Lung (tissue), 12 donors: ENCODE results near the gene RBM25. TPM values are rescaled to one million over a fixed set of nuclear protein-coding genes. Genes with fewer than 3 reads are reported as not detected.
"Not testable (repeated sequence)": the region's sequence is repeated elsewhere in the genome, so short reads cannot be mapped to it uniquely, and the experiment has no call there.

Experiments
- ATAC-seq: fragments of 200-7000 bp; cut with Tn5 transposase; one replicate; pipeline ENCODE4 v1.9.1; 2020; ENCODE audit warnings: moderate number of reproducible peaks; ENCODE audit not compliant: insufficient read depth, low FRiP score
- DNase-seq, 3 donors: peaks; one replicate each; pipeline ENCODE4 v3.0.0-alpha.2; 2013 to 2017
- H3K27ac ChIP-seq, 2 donors: one replicate each; pipeline ENCODE4 v1.5.1; 2013; ENCODE audit warnings: mild to moderate bottlenecking in 2 of 2, moderate library complexity in 2 of 2, control low read depth in 1 of 2, inconsistent platforms in 1 of 2, low read depth in 1 of 2, low read length in 1 of 2
- H3K27me3 ChIP-seq, 3 donors: one replicate each; pipeline ENCODE4 v1.5.1; 2013; ENCODE audit warnings: low read length in 2 of 3; ENCODE audit not compliant: control insufficient read depth in 3 of 3, insufficient read depth in 3 of 3
- H3K36me3 ChIP-seq, 4 donors: one replicate each; pipeline ENCODE4 v1.5.1; 2013; ENCODE audit warnings: low read length in 4 of 4, mild to moderate bottlenecking in 1 of 4, moderate library complexity in 1 of 4; ENCODE audit not compliant: control insufficient read depth in 4 of 4, insufficient read depth in 4 of 4
- H3K4me1 ChIP-seq, 5 donors: one replicate each; pipeline ENCODE4 v1.5.1; 2013; ENCODE audit warnings: low read length in 5 of 5, mild to moderate bottlenecking in 2 of 5, moderate library complexity in 1 of 5; ENCODE audit not compliant: control insufficient read depth in 5 of 5, insufficient read depth in 5 of 5
- H3K4me3 ChIP-seq: one replicate; pipeline ENCODE4 v1.5.1; 2013; ENCODE audit warnings: mild to moderate bottlenecking, control low read depth, moderate library complexity
- H3K9ac ChIP-seq, 2 donors: one replicate each; pipeline ENCODE4 v1.5.1; 2013; ENCODE audit warnings: low read length in 2 of 2, control low read depth in 1 of 2; ENCODE audit not compliant: insufficient read depth in 1 of 2
- H3K9me3 ChIP-seq, 4 donors: one replicate each; pipeline ENCODE4 v1.5.1; 2013; ENCODE audit warnings: low read length in 3 of 4, mild to moderate bottlenecking in 1 of 4, moderate library complexity in 1 of 4; ENCODE audit not compliant: control insufficient read depth in 4 of 4, insufficient read depth in 3 of 4
- CTCF ChIP-seq: IDR thresholded peaks from 2 replicates; pipeline ENCODE4 v1.5.1; 2012; ENCODE audit warnings: mild to moderate bottlenecking; ENCODE audit errors: control extremely low read depth, extremely low read depth
- WGBS, 2 donors: extraction: QIAGEN DNeasy Blood & Tissue Kit; methylation state at CpG; one replicate each; pipeline ENCODE4 v1.1.7; 2013; 5-methylcytosine and 5-hydroxymethylcytosine counted together
- polyA plus RNA-seq, 2 donors: library from polyadenylated mRNA; stranded (reverse); fragments of 200-250 nt; gene quantifications; one replicate each; pipeline ENCODE4 v1.2.1, GENCODE V29; 2013
- total RNA-seq, 2 donors: library from RNA; depleted of rRNA in 1 of 2; stranded (reverse); fragments of >200 nt in 1 of 2; gene quantifications; one replicate each; pipeline ENCODE4 v1.2.1, GENCODE V29; 2014 to 2021
- donor health status: control.
- donor health status: control.
- donor health status: Bipolar disorder and iron deficiency.
- donor health status: healthy.
- donor health status: DM: yes; HTN: yes; CAD: no.

The RBM25 gene
- total and polyA plus RNA-seq, 4 donors: 27.9 to 103 (median 55.0) TPM

DNA sequence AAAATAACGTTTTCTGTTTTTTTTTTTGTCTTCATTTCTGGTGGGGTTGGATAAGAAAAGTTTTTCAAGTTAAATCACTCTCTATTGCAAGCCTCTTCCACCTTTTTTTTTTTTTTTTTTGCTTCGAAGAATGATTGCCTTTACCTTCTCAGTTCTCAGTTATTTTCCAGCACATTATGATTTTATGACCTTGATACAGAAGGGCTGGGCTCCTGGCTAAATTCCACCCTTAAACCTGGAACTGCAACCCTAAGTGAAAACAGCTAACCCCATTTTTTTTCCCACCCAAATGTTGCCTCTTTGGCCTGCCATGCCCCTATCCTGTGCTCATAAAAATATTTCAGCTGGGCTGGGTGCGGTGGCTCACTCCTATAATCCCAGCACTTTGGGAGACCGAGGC lies 109.4 kb downstream of the RBM25 start:
- 87 to 95% methylated on average over 4 of the region's 4 CpGs for WGBS, 2 donors

DNA sequence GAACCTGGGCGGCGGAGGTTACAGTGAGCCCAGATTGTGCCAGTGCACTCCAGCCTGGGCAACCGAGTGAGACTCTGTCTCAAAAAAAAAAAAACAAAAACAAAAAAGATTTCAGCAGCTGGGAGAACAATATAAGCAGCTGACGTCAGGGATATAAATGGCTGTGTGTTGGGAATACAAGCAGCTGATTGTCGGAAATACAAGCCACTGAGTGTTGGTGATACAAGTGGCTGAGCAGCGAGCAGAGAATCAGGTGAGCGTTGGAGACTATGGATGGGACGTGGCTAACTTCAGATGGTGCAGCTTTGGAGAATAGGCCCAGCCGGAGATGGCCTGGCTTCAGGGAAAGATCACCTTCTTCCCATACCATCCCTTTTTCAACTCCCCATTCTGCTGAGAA lies 109.9 kb downstream of the RBM25 start:
- Histone ChIP-seq H3K27ac (no peak overlapping the region), H3K4me1 (no peaks in the 10 kb centered on the region), H3K36me3 (peaks cover 18 to 39% (median 32%) of the 10 kb centered on the region in 4 donors), H3K27me3 (no peaks in the 10 kb centered on the region), H3K4me3 (no peak overlapping the region), H3K9ac (no peak overlapping the region), H3K9me3 (peaks cover 0 to 2% (median 0%) of the 10 kb centered on the region in 4 donors)
- no peak for TF ChIP-seq CTCF
- no peak for DNase-seq
- WGBS, 2 donors: 90 to 92% methylated on average over 9 of the region's 9 CpGs
- no peak for ATAC-seq

More for the DNA sequence above, 109.4 kb downstream of the RBM25 start:
- H3K4me1 ChIP-seq: no peaks in the 10 kb centered on the region
- DNase-seq (no peak), ATAC-seq (no peak)
- no peak overlapping the region for H3K27ac ChIP-seq
- H3K4me3 ChIP-seq: no peak overlapping the region
- H3K36me3 ChIP-seq: peaks cover 18 to 36% (median 30%) of the 10 kb centered on the region in 4 donors
- H3K27me3 ChIP-seq: no peaks in the 10 kb centered on the region
- no peak overlapping the region for H3K9ac ChIP-seq
- TF ChIP-seq CTCF: no peak
- peaks cover 0 to 2% (median 0%) of the 10 kb centered on the region in 4 donors for H3K9me3 ChIP-seq

DNA sequence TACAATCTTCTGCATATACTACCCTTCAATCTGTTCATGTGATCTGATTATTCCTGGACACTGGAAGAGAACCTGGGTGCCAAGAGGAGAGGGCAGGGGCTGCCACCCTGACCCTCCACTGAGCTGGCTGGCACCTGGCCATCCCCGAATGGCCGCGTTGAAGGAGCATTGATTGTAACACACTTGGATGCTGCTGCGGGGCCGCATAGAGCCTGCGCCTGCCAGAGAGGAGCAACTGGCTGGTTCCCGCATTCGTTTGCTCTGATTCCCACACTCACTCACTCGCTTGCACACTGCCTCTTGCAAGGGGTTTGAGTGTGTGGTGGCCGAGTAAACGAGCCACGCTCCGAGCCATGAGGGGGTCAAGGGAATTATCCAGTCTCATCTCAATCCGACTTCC lies 110.4 kb downstream of the RBM25 start:
- no peak for ATAC-seq
- Histone ChIP-seq H3K9me3 (peaks cover 0 to 2% (median 0%) of the 10 kb centered on the region in 4 donors), H3K27ac (no peak overlapping the region), H3K9ac (no peak overlapping the region), H3K4me1 (no peaks in the 10 kb centered on the region), H3K27me3 (no peaks in the 10 kb centered on the region), H3K4me3 (no peak overlapping the region), H3K36me3 (peaks cover 22 to 43% (median 32%) of the 10 kb centered on the region in 4 donors)
- WGBS, 2 donors: 91 to 95% methylated on average over 14 of the region's 14 CpGs
- TF ChIP-seq CTCF: no peak
- DNase-seq: no peak

DNA sequence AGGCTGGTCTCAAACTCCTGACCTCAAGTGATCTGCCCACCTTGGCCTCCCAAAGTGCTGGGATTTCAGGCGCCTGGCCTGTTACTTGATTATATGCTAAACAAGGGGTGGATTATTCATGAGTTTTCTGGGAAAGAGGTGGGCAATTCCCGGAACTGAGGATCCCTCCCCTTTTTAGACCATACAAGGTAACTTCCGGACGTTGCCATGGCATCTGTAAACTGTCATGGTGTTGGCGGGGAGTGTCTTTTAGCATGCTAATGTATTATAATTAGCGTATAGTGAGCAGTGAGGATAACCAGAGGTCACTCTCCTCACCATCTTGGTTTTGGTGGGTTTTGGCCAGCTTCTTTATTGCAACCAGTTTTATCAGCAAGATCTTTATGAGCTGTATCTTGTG lies 111.5 kb downstream of the RBM25 start:
- WGBS, 2 donors: 93 to 95% methylated on average over 6 of the region's 6 CpGs
- H3K36me3 ChIP-seq: peaks cover 29 to 45% (median 36%) of the 10 kb centered on the region in 4 donors
- H3K9ac ChIP-seq, H3K4me1 ChIP-seq, H3K27me3 ChIP-seq, H3K9me3 ChIP-seq, ATAC-seq, H3K4me3 ChIP-seq, DNase-seq, H3K27ac ChIP-seq: not testable (repeated sequence)
